ENCODE results near the gene SIK1.
"Not testable (repeated sequence)": the region's sequence is repeated elsewhere in the genome, so short reads cannot be mapped to it uniquely, and the experiment has no call there.

Gene SIK1

GRCh38 chr21:43426404-43427241 lies at the start of gene SIK1:
Gene SIK1, minus strand, starts transcription at chr21:43427131. Its CDS starts 953 bp downstream, at chr21:43426178.
- DNase-seq (ENCODE audit: low read depth), result not testable (repeated sequence)

DNA sequence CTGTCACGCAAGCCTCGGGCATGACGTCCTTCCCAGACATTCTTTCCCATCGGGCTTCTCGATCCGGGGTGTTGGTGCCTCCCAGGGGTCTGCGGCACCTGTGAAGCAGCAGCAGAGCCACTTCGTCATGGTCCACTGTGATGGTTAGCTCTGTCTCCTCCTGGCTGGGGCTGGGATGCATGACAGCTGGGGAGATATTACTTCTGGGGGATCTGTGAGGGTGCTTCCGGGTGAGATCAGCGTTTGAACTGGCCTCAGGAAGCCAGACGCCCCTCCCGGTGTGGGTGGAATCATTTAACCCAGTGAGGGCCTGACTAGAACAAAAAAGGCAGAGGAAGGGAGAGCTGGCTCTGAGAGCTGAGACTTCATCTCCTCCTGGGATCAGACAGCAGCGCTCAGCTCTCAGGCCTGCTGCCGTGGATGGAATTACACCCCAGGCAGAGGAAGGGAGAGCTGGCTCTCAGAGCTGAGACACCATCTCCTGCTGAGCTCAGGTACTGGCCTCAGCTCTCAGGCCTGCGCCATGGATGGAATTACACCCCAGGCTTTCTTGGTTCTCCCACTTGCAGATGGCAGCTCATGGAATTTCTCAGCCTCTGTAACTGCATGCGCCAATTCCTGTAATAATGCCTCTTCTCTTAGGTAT lies 44.8 kb upstream of the SIK1 start:
- DNase-seq (ENCODE audit: low read depth), result not testable (repeated sequence)

- DNase-seq (ENCODE audit: low read depth), result not testable (repeated sequence)
Observed at GRCh38 chr21:43469719-43470458, 43.0 kb upstream of the SIK1 start.

DNA sequence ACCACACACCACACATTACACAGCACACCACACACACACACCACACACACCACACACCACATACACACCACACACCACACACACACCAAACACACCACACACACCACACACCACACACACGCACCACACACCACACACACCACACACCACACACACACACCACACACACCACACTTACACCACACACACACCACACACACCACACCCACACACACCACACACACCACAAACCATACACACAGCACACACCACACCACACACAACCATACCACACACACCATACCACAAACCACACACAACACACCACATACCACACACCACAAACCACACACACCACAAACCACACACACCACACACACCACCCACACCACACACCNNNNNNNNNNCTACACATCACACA lies 40.9 kb upstream of the SIK1 start:
- DNase-seq (ENCODE audit: low read depth), result no peak

DNA sequence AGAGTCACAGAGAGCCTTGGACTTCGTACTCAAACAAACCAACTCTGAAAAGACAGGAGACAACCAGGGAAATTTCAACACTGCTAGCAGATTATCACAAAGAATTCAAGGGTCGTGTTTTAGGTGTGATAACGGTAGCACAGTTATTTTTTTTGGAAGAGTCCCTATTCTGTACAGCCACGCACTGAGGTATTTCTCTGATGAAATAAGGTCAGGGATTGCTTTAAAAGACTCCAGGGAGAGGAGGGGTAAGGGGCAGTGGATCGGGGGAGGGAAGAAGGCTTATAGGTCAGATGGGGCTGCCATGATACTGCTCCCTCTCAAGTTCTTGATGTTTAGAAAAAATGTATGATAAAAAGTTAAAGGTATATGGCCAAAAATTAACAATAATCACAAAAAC lies 38.2 kb upstream of the SIK1 start:
- DNase-seq (ENCODE audit: low read depth), result not testable (repeated sequence)

DNA sequence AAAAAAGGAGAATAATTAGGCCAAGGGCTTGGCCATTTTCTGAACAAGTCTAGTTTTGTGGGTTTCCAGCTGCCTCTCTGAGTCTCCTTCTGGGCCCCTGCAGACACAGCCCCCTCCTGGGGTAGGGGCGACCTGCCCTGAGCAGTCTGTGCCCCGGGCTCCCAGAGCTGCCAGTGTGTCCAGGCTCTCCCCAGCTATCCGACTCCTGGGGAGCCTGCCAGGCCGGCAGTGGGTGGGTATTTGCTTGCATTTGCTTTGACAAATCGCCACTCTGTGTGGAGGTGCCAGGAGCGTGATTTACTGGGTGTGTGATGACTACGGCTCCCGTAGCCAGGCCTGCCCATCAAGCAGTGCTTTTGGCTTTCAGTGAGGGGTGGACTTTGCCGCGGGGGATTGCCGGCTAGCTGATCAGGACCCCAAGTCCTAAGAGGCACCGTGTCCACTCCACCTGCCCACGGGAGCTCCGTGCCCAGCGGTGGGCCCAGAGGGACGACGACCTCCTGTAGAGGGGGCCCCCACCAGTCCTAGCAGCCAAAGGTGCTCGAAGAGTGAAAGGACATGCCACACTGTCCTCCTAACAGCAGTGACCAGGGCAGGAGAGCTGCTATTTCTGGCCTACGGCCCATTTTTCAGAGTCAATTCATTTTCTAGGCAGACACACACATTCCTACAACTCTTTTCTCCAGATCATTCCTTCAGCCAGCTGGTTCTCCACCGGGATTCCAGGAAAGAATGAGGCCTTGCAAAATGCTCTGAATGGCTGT lies 36.7 kb upstream of the SIK1 start:
- DNase-seq (ENCODE audit: low read depth), result not testable (repeated sequence)

GRCh38 chr21:43462932-43463331 lies 36.0 kb upstream of the SIK1 start:
- not testable (repeated sequence) for DNase-seq (ENCODE audit: low read depth)

DNA sequence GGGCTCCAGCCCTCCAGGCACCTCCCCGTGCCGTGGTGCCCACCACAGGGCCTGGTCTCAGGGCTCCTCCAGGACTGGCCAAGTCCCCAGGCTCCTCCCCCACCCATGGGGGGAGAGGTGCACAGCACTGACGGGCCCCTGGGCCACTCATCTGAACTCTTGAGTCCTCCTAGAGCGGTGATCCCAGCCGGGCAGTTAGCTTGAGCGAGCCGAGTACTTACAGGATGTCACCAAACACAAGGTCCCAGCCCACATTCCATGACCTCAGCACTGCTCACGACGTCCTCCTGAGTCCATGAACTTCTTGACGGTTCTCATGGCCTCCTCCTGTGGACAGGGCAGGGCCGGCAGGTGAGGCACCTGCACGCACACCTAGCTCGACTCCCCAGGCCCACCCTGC lies 33.5 kb upstream of the SIK1 start:
- not testable (repeated sequence) for DNase-seq (ENCODE audit: low read depth)

- DNase-seq (ENCODE audit: low read depth), result not testable (repeated sequence)
Observed at GRCh38 chr21:43458995-43459394, 32.1 kb upstream of the SIK1 start.

DNA sequence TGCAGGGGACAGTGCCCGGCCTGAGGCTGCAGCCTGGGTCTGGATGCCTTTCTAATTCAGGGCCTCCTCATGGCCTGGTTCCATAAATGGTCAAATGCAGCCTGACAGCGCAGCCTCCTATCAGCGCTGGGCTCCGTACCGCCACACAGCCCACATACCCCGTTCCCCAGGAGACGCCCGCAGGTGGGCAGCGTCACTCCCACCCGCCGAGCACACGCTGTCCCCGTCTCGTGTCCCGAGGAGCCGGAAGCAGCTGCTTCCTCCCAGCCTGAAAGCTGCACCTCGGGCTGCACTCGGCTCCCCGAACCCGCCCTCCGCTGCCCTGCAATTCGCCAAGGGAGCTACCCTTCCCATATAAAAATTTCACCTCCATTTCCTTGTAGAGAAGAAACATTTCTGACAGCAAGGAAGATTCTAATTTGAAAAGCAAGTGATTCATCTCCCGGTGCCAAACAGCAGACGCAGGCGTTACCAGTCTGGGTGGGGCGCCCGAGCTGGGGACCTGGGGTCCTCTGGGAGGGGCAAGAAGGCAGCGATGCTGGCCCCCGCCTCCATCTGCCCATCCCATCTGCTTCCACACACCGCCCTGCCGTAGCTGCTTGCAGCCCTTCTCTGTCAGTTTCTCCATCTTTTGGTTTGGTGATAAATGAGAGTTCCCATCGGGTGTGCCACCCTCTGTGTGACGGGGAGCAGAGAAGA lies 29.8 kb upstream of the SIK1 start:
- DNase-seq (ENCODE audit: low read depth), result not testable (repeated sequence)

- not testable (repeated sequence) for DNase-seq (ENCODE audit: low read depth)
Observed at GRCh38 chr21:43455717-43456116, 28.8 kb upstream of the SIK1 start.

DNA sequence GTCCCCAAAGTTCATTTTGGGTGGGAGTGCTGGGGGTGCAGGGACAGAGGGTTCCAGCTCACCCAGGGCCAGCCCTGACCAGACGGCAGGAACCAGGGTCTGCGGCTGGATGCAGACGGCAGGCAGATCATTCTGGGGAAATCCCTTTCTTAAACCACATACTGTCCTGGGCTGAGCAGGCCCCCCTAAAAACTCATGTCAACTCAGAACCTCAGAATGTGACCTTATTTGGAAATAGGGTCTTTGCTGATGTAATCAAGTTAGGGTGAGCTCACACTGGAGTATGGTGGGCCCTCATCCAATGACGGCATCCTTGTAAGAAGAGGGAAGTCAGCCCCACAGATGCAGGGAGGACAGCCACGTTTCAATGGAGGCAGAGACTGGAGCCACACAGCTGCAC lies 27.2 kb upstream of the SIK1 start:
- not testable (repeated sequence) for DNase-seq (ENCODE audit: low read depth)

DNA sequence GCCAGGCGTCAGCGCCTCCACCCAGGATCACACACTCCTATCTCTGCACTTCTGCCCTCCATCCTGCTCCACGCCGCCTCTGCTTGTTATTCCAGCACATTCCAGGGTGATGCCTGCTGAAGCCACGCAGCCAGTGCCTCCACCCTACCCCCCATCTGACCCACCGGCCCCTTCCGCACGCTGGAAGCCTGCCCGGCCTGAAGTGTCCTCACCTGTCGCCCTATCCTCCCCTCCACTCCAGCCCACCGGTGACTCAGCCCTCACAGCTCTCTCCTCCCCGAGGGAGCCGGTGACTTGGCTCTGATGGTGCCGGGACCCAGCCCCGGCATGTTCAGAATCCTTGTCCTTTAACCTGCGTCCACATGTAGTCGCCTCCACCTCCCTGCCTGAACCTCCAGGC lies 24.9 kb upstream of the SIK1 start:
- not testable (repeated sequence) for DNase-seq (ENCODE audit: low read depth)

DNA sequence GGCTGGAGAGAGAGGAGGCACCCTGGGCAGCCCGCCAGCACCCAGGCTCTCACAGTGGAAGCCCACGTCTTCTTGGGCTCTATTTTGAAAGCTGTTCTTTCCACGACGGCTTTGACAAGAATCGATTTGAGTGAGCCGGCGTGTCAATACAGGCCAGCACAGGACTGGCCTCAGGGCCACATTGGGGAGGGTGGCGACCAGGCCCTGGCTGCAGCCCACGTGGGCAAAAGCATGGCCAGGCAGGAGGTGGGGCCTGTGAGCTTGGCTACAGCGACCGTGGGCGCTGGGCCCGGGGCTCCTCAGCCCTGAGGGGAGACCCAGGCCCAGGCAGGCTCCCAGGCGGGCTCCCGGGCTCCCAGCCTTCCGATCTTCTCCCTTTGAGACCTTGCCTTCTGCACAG lies 23.4 kb upstream of the SIK1 start:
- not testable (repeated sequence) for DNase-seq (ENCODE audit: low read depth)

GRCh38 chr21:43447353-43447977 lies 20.5 kb upstream of the SIK1 start:
- not testable (repeated sequence) for DNase-seq (ENCODE audit: low read depth)

- not testable (repeated sequence) for DNase-seq (ENCODE audit: low read depth)
Observed at GRCh38 chr21:43446277-43446932, 19.5 kb upstream of the SIK1 start.

DNA sequence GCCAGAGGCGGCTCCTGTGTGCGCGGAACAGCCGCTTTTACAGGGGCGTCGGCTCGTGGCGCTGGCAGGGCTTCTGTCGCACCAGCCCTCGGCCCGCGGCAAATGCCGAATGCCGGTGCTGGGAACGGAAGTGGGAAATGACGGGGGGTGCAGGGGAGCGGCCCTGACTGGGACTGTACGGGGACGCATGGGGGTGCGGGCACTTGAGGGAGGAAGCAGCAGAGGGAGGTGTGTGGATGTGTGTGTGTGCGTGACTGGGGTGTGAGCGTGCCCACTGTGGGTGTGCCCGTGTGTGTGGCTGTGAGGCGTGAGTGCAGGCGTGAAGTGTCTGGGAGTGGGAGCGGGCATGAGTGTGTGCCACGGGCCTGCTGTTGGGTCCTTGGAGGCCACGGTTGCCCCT lies 17.6 kb upstream of the SIK1 start:
- not testable (repeated sequence) for DNase-seq (ENCODE audit: low read depth)

DNA sequence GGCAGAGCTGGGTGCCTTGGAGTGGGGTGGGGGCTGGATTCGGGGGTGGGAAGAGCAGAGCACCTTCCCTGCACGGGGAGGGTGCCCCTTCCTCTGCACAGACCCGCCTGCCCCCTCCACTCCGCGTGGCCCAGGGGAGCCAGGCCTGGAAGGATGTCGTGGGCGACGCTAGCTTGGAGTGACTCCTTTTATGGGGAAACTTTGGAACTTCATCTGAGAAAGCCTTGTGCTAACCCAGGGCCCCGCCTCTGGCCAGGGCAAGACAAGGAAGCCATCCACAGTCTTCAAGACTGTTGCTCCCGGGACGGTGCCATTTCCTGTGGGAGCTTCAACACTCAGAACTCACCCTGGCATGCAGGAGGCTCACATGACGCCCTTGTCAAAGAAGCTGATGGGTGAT lies 15.6 kb upstream of the SIK1 start:
- DNase-seq (ENCODE audit: low read depth), result not testable (repeated sequence)

DNA sequence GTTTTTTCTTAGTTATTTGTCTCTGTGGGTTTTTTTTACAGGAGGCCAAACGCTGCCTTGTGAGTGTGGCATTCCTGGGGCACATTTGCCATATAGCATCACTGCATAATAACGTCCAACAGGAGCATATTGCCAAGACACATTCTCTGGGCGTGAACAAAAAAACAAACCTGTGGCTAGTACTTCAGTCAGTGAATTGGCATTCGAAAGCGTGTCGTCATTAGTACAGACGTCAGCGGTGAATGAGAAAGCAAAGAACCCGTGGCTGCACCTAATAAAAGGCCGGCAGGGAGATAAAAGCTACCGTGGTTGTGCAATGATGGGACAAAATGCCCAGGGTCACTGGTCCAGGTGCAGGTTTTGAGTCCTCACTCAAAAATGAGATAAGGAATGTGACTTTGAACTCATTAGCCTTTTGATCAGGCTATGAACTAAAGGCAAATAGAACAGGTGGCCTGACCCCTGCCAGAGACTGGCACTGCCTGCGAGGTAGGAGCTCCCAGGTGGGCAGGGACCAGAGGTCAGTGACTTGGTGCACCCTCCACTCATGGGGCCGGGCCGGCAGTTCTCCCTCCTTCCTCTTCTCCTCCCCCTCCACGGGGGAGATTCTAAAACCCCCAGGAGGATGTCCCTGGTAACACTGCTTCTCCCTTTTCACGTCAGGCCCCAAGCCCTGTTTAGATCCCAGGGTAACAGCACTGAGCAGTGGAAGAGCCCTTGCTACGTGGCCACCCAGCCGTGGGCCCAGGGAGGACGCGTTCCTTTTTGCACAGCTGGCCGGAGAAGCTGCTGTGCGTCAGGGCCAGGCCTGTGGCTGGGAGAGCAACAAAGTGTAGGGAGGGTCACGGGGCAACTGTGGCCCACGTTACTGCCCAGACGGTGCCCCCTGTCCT lies 14.2 kb upstream of the SIK1 start:
- not testable (repeated sequence) for DNase-seq (ENCODE audit: low read depth)
